Breast epithelium (tissue), 4 donors: Measurements from ENCODE around the gene DYSF. TPM values are rescaled to one million over a fixed set of nuclear protein-coding genes. Genes with fewer than 3 reads are reported as not detected.

Experiments
- DNase-seq, 2 donors: peaks; one replicate each; pipeline ENCODE4 v3.0.0-alpha.2; 2019; ENCODE audit warnings: low spot score in 2 of 2
- H3K27ac ChIP-seq, 2 donors: fragments of 200-600 bp; sonication (generic) in 1 of 2; one replicate each; pipeline ENCODE4 v1.5.1; 2016 to 2019; ENCODE audit warnings: mild to moderate bottlenecking in 1 of 2
- H3K27me3 ChIP-seq, 2 donors: fragments of 200-600 bp; sonication (generic) in 1 of 2; one replicate each; pipeline versions ENCODE4 v1.5.1 to v1.6.0; 2017 to 2019; ENCODE audit warnings: control low read depth in 1 of 2, mild to moderate bottlenecking in 1 of 2
- H3K36me3 ChIP-seq: fragments of 200-600 bp; one replicate; pipeline ENCODE4 v1.5.1; 2019
- H3K4me1 ChIP-seq, 2 donors: fragments of 200-600 bp; sonication (generic); one replicate each; pipeline ENCODE4 v1.5.1; 2016 to 2019; ENCODE audit warnings: control low read depth in 1 of 2
- H3K4me3 ChIP-seq, 3 donors: fragments of 200-600 bp; sonication (generic); 1 replicate in 2 of 3; 2 replicates in 1 of 3; pipeline ENCODE4 v1.5.1; 2016 to 2019; ENCODE audit warnings: mild to moderate bottlenecking in 3 of 3, moderate library complexity in 2 of 3
- H3K9me3 ChIP-seq, 2 donors: fragments of 200-600 bp; sonication (generic) in 1 of 2; one replicate each; pipeline ENCODE4 v1.5.1; 2016 to 2019; ENCODE audit warnings: control low read depth in 1 of 2
- CTCF ChIP-seq, 3 donors: fragments of 450-650 bp; IDR thresholded peaks; one replicate each; pipeline ENCODE4 v1.5.1; 2016 to 2017; ENCODE audit warnings: antibody characterized with exemption in 3 of 3, mild to moderate bottlenecking in 3 of 3, moderate library complexity in 3 of 3
- POLR2A ChIP-seq: fragments of 450-650 bp; IDR thresholded peaks from one replicate; pipeline ENCODE4 v1.6.1; 2016; ENCODE audit warnings: antibody characterized with exemption, mild to moderate bottlenecking, moderate library complexity
- POLR2AphosphoS5 ChIP-seq, 3 donors: sonication (generic); formaldehyde crosslinking; IDR thresholded peaks; one replicate each; pipeline ENCODE4 v1.6.1; 2017; ENCODE audit warnings: antibody characterized with exemption in 3 of 3
- intact Hi-C: fragments of 100-400 bp; cut with DNase I; formaldehyde crosslinking; loops from one replicate; pipeline ENCODE4 v1.15.1; 2023; ENCODE audit warnings: low total_unique reads
- total RNA-seq, 3 donors: library from RNA; depleted of rRNA; stranded (reverse); fragments of >200 nt; gene quantifications; one replicate each; pipeline ENCODE4 v1.1.0, GENCODE V29; 2016

The DYSF gene
- total RNA-seq, 3 donors from 2014 or later, result 3.0 to 15.7 (median 4.8) TPM

- H3K36me3 ChIP-seq, result no peaks in the 10 kb centered on the region
- TF ChIP-seq CTCF (IDR thresholded peaks at IDR 0.05) (no peak), POLR2AphosphoS5 (IDR thresholded peaks at IDR 0.05) (no peak), POLR2A (no peak)
- peaks cover 0 to 13% of the 10 kb centered on the region in 2 donors for H3K27me3 ChIP-seq
- H3K4me3 ChIP-seq, result peak overlapping the region in 1 of 3 donors; percentile 30
- DNase-seq, result peak in 1 of 2 donors; percentile 15
- H3K9me3 ChIP-seq, result no peaks in the 10 kb centered on the region
- H3K27ac ChIP-seq, result peak overlapping the region in 1 of 2 donors; percentile 44
- intact Hi-C loops, result loop anchor here (5.0 kb wide), 1 partner anchor 607 kb away; no protein-coding TSS in a partner anchor
- no peaks in the 10 kb centered on the region for H3K4me1 ChIP-seq
Measured at GRCh38 chr2:71544919-71545571, 91.7 kb downstream of the DYSF start.

GRCh38 chr2:71545572-71546274 is 92.4 kb downstream of the DYSF start:
- Histone ChIP-seq H3K27ac (peak overlapping the region in 1 of 2 donors; percentile 44), H3K9me3 (no peaks in the 10 kb centered on the region), H3K36me3 (no peaks in the 10 kb centered on the region), H3K4me3 (peak overlapping the region in 1 of 3 donors; percentile 30), H3K4me1 (no peaks in the 10 kb centered on the region), H3K27me3 (peaks cover 0 to 13% of the 10 kb centered on the region in 2 donors)
- intact Hi-C loops, result no loop called here
- TF ChIP-seq POLR2A (no peak), CTCF (IDR thresholded peaks at IDR 0.05) (peak in 2 of 3 donors; percentile 66 to 69)
- DNase-seq, result peak; percentile 31 to 50

GRCh38 chr2:71546275-71546638 is 92.9 kb downstream of the DYSF start:
- DNase-seq, result no peak
- Histone ChIP-seq H3K4me3 (no peak overlapping the region), H3K27me3 (peaks cover 0 to 13% of the 10 kb centered on the region in 2 donors), H3K27ac (no peak overlapping the region), H3K4me1 (no peaks in the 10 kb centered on the region), H3K9me3 (no peaks in the 10 kb centered on the region), H3K36me3 (no peaks in the 10 kb centered on the region)
- intact Hi-C loops, result no loop called here
- TF ChIP-seq CTCF (IDR thresholded peaks at IDR 0.05) (no peak), POLR2A (no peak), POLR2AphosphoS5 (IDR thresholded peaks at IDR 0.05) (no peak)

- TF ChIP-seq CTCF (IDR thresholded peaks at IDR 0.05), result no peak
- TF ChIP-seq POLR2A, result no peak
- no peak for TF ChIP-seq POLR2AphosphoS5 (IDR thresholded peaks at IDR 0.05)
- H3K27ac ChIP-seq, result no peak overlapping the region
- no peaks in the 10 kb centered on the region for H3K9me3 ChIP-seq
- H3K4me3 ChIP-seq, result no peak overlapping the region
- no peaks in the 10 kb centered on the region for H3K4me1 ChIP-seq
- DNase-seq, result no peak
- H3K27me3 ChIP-seq, result peaks cover 0 to 13% of the 10 kb centered on the region in 2 donors
- intact Hi-C loops, result no loop called here
- H3K36me3 ChIP-seq, result no peaks in the 10 kb centered on the region
Measured at GRCh38 chr2:71546777-71547281, 93.5 kb downstream of the DYSF start.
